HEK293T (cell line): ENCODE data around the gene C14orf180.

ENCODE experiments used
- CTCF ChIA-PET: fragments of 350-600 bp; formaldehyde crosslinking; extraction: SDS; loops from one replicate; lab custom pipeline; 2021; ENCODE audit warnings: antibody characterized with exemption, inconsistent platforms; lab: Yijun Ruan, JAX
- POLR2A ChIA-PET: fragments of 350-600 bp; formaldehyde crosslinking; extraction: SDS; loops from one replicate; lab custom pipeline; 2020; ENCODE audit warnings: antibody characterized with exemption, inconsistent platforms; lab: Yijun Ruan, JAX
- DNase-seq: peaks from one replicate; pipeline ENCODE4 v3.0.0; 2012; ENCODE audit warnings: mixed read lengths; ENCODE audit errors: extremely low spot score
- ARNT ChIP-seq: fragments of 450-650 bp; IDR thresholded peaks from 2 replicates; pipeline ENCODE4 v1.6.1; 2017; ENCODE audit warnings: mild to moderate bottlenecking
- BHLHE40 ChIP-seq: fragments of 450-650 bp; IDR thresholded peaks from 2 replicates; pipeline ENCODE4 v1.6.1; 2016; ENCODE audit warnings: mild to moderate bottlenecking, moderate library complexity, borderline replicate concordance
- CTBP1 ChIP-seq: fragments of 450-650 bp; IDR thresholded peaks from 2 replicates; pipeline ENCODE4 v1.6.1; 2016; ENCODE audit warnings: borderline replicate concordance
- ELF4 ChIP-seq: fragments of 450-650 bp; IDR thresholded peaks from 2 replicates; pipeline ENCODE4 v1.6.1; 2017; ENCODE audit warnings: antibody characterized with exemption
- FOXA1 ChIP-seq: fragments of 450-650 bp; IDR thresholded peaks from 2 replicates; pipeline ENCODE4 v1.6.1; 2016; ENCODE audit warnings: mild to moderate bottlenecking
- FOXK2 ChIP-seq: fragments of 450-650 bp; IDR thresholded peaks from 2 replicates; pipeline ENCODE4 v1.6.1; 2016; ENCODE audit warnings: mild to moderate bottlenecking
- FOXM1 ChIP-seq: fragments of 450-650 bp; IDR thresholded peaks from 2 replicates; pipeline ENCODE4 v1.6.1; 2017; ENCODE audit warnings: mild to moderate bottlenecking, borderline replicate concordance
- HDGF ChIP-seq: fragments of 450-650 bp; IDR thresholded peaks from 2 replicates; pipeline ENCODE4 v1.6.1; 2017; ENCODE audit warnings: antibody characterized with exemption, borderline replicate concordance
- L3MBTL2 ChIP-seq: fragments of 450-650 bp; conservative IDR thresholded peaks from 2 replicates; pipeline ENCODE4 v1.6.1; 2016; ENCODE audit warnings: mild to moderate bottlenecking
- LEF1 ChIP-seq: fragments of 450-650 bp; IDR thresholded peaks from 2 replicates; pipeline ENCODE4 v1.6.1; 2017; ENCODE audit warnings: mild to moderate bottlenecking, borderline replicate concordance
- NFRKB ChIP-seq: fragments of 450-650 bp; IDR thresholded peaks from 2 replicates; pipeline ENCODE4 v1.6.1; 2016; ENCODE audit warnings: mild to moderate bottlenecking, moderate library complexity
- PKNOX1 ChIP-seq: fragments of 450-650 bp; IDR thresholded peaks from 2 replicates; pipeline ENCODE4 v1.6.1; 2016
- SP1 ChIP-seq: fragments of 450-650 bp; IDR thresholded peaks from 2 replicates; pipeline ENCODE4 v1.6.1; 2017
- SUZ12 ChIP-seq: fragments of 450-650 bp; IDR thresholded peaks from 2 replicates; pipeline ENCODE4 v1.6.1; 2016; ENCODE audit warnings: mild to moderate bottlenecking
- TARDBP ChIP-seq: fragments of 450-650 bp; IDR thresholded peaks from 2 replicates; pipeline ENCODE4 v1.6.1; 2016
- ZNF384 ChIP-seq: fragments of 450-650 bp; IDR thresholded peaks from 2 replicates; pipeline ENCODE4 v1.6.1; 2016

C14orf180 gene

GRCh38 chr14:104573930-104574329 lies 5.6 kb upstream of the C14orf180 start:
- TF ChIP-seq CTBP1 = no peak
- TF ChIP-seq BHLHE40 = no peak
- no peak for TF ChIP-seq ARNT
- no peak for TF ChIP-seq TARDBP
- TF ChIP-seq SUZ12 = no peak
- no peak for TF ChIP-seq NFRKB
- no peak for TF ChIP-seq LEF1
- no peak for TF ChIP-seq ZNF384
- no peak for DNase-seq
- ChIA-PET CTCF (interaction anchor here (1.7 kb wide), 1 partner anchor 10 kb away, joined by 12 read pairs; no protein-coding TSS in a partner anchor), POLR2A (interaction anchor here (1.2 kb wide), 1 partner anchor 10 kb away, joined by 3 read pairs; no protein-coding TSS in a partner anchor)

GRCh38 chr14:104574536-104574935 lies 5.0 kb upstream of the C14orf180 start:
- CTCF ChIA-PET = interaction anchor here (1.7 kb wide), 1 partner anchor 10 kb away, joined by 12 read pairs; no protein-coding TSS in a partner anchor

GRCh38 chr14:104574978-104575583 lies 4.5 kb upstream of the C14orf180 start:
- no peak for DNase-seq
- no peak for TF ChIP-seq HDGF
- TF ChIP-seq BHLHE40 = no peak
- TF ChIP-seq TARDBP = no peak
- no peak for TF ChIP-seq LEF1
- no peak for TF ChIP-seq FOXM1
- no peak for TF ChIP-seq SUZ12
- TF ChIP-seq FOXK2 = no peak
- TF ChIP-seq SP1 = no peak
- no peak for TF ChIP-seq ELF4
- ChIA-PET POLR2A (no interaction called here), CTCF (interaction anchor here (1.7 kb wide), 1 partner anchor 11 kb away, joined by 12 read pairs; no protein-coding TSS in a partner anchor)

More at GRCh38 chr14:104574536-104574935, 5.0 kb upstream of the C14orf180 start:
- POLR2A ChIA-PET = interaction anchor here (1.2 kb wide), 1 partner anchor 10 kb away, joined by 3 read pairs; no protein-coding TSS in a partner anchor
- no peak for TF ChIP-seq TARDBP
- TF ChIP-seq L3MBTL2 = no peak
- TF ChIP-seq PKNOX1 = no peak
- no peak for DNase-seq

- ChIA-PET CTCF (interaction anchor here (0.7 to 1.0 kb wide), 3 partner anchors 12 to 133 kb away, joined by 3 to 7 read pairs (median 3); no protein-coding TSS in a partner anchor), POLR2A (no interaction called here)
- DNase-seq = no peak
- no peak for TF ChIP-seq BHLHE40
- no peak for TF ChIP-seq FOXK2
- no peak for TF ChIP-seq PKNOX1
- TF ChIP-seq LEF1 = no peak
- TF ChIP-seq HDGF = no peak
- TF ChIP-seq SP1 = no peak
- TF ChIP-seq FOXA1 = no peak
- no peak for TF ChIP-seq ZNF384
- no peak for TF ChIP-seq FOXM1
- TF ChIP-seq ELF4 = no peak
- TF ChIP-seq SUZ12 = no peak
- TF ChIP-seq NFRKB = no peak
- TF ChIP-seq TARDBP = no peak
- TF ChIP-seq ARNT = no peak
- TF ChIP-seq CTBP1 = no peak
- TF ChIP-seq L3MBTL2 = no peak
Observed at GRCh38 chr14:104576232-104576969, 3.2 kb upstream of the C14orf180 start.

GRCh38 chr14:104576970-104577332 lies 2.6 kb upstream of the C14orf180 start:
- TF ChIP-seq NFRKB (no peak), LEF1 (no peak)
- DNase-seq = no peak
- POLR2A ChIA-PET = no interaction called here
- CTCF ChIA-PET = interaction anchor here (0.6 to 1.0 kb wide), 4 partner anchors 13 to 1568 kb away, joined by 3 to 7 read pairs (median 3); no protein-coding TSS in a partner anchor

GRCh38 chr14:104577426-104577825 lies 2.1 kb upstream of the C14orf180 start:
- TF ChIP-seq L3MBTL2 (no peak), SP1 (no peak), TARDBP (no peak)
- no peak for DNase-seq
- ChIA-PET POLR2A (no interaction called here), CTCF (interaction anchor here (0.6 to 1.2 kb wide), 4 partner anchors 13 to 1568 kb away, joined by 3 to 7 read pairs (median 3); no protein-coding TSS in a partner anchor)

GRCh38 chr14:104577847-104578301 lies 1.7 kb upstream of the C14orf180 start:
- TF ChIP-seq FOXK2 (no peak), PKNOX1 (no peak), BHLHE40 (no peak), SP1 (no peak), FOXM1 (no peak), TARDBP (no peak), CTBP1 (no peak), HDGF (no peak), L3MBTL2 (no peak), LEF1 (no peak), ZNF384 (no peak), FOXA1 (no peak), NFRKB (no peak), SUZ12 (no peak), ARNT (no peak), ELF4 (no peak)
- POLR2A ChIA-PET = no interaction called here
- CTCF ChIA-PET = interaction anchor here (1.2 kb wide), 1 partner anchor 34 kb away, joined by 3 read pairs; no protein-coding TSS in a partner anchor
- DNase-seq = no peak
